ENCODE measurements around the gene QDPR. TPM values are rescaled to one million over a fixed set of nuclear protein-coding genes. Genes with fewer than 3 reads are reported as not detected.
"Not testable (repeated sequence)": the region's sequence is repeated elsewhere in the genome, so short reads cannot be mapped to it uniquely, and the experiment has no call there.

The QDPR gene
- total RNA-seq, 1 donor from 2014 or later = 32.7 TPM

DNA sequence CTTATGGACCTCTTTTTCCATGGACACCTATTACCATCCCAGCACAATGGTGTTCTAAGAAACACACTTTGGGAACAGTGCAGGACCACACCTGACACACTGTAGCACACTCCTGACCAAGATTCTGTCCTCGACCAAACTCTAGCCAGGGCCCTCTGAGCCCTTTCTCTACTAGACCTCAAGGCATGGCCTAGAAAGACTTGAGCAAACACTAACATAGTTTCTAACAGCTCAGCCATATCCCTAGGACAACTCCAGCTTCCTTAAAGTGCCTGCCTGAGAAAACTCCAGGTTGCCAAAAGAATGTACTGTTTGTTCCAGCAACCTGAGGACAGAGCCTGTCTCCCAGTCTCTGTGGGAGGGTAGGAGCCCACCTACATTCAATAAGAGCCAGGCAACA is 48.3 kb downstream of the QDPR start:
- Histone ChIP-seq H3K27ac (no peak overlapping the region), H3K27me3 (no peaks in the 10 kb centered on the region), H3K4me3 (no peak overlapping the region), H3K36me3 (no peaks in the 10 kb centered on the region), H3K9me3 (no peaks in the 10 kb centered on the region), H3K4me1 (no peaks in the 10 kb centered on the region)
- TF ChIP-seq, protein P1, sequence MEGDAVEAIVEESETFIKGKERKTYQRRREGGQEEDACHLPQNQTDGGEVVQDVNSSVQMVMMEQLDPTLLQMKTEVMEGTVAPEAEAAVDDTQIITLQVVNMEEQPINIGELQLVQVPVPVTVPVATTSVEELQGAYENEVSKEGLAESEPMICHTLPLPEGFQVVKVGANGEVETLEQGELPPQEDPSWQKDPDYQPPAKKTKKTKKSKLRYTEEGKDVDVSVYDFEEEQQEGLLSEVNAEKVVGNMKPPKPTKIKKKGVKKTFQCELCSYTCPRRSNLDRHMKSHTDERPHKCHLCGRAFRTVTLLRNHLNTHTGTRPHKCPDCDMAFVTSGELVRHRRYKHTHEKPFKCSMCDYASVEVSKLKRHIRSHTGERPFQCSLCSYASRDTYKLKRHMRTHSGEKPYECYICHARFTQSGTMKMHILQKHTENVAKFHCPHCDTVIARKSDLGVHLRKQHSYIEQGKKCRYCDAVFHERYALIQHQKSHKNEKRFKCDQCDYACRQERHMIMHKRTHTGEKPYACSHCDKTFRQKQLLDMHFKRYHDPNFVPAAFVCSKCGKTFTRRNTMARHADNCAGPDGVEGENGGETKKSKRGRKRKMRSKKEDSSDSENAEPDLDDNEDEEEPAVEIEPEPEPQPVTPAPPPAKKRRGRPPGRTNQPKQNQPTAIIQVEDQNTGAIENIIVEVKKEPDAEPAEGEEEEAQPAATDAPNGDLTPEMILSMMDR (IDR thresholded peaks at IDR 0.05) = no peak
- intact Hi-C loops (cut with DNase I) = no loop called here
- no peak for DNase-seq (ENCODE audit: low spot score in 2 of 2)

GRCh38 chr4:17450269-17450804 is 61.6 kb downstream of the QDPR start:
- no peak overlapping the region for H3K4me3 ChIP-seq
- DNase-seq (ENCODE audit: low spot score in 2 of 2) = no peak
- H3K9me3 ChIP-seq = no peaks in the 10 kb centered on the region
- TF ChIP-seq, protein P1 (IDR thresholded peaks at IDR 0.05) = no peak
- H3K4me1 ChIP-seq = peaks cover 0 to 8% of the 10 kb centered on the region in 2 donors
- intact Hi-C loops (cut with DNase I) = no loop called here
- no peaks in the 10 kb centered on the region for H3K27me3 ChIP-seq
- no peak overlapping the region for H3K27ac ChIP-seq
- no peaks in the 10 kb centered on the region for H3K36me3 ChIP-seq

DNA sequence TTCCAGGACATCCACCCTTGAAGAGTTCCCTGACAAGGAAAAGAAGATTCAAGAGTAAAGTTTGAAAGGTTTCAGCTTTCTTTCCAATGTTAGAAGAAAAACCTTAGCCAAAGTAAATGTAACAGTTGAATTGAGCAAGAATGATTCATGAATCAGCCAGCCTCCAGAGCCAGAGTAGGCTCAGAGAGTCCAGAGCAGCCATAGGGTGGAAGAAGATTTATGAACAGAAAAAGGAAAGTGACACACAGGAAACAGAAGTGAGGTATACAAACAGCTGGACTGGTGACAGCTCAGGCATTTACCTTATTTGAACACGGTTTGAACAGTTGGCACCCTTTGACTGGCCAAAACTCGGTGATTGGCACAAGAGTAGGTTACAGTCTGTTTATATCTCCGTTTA is 63.2 kb downstream of the QDPR start:
- Histone ChIP-seq H3K27ac (peak overlapping the region; percentile 68 to 71), H3K9me3 (peaks cover 0 to 6% of the 10 kb centered on the region in 2 donors), H3K36me3 (no peaks in the 10 kb centered on the region), H3K4me3 (no peak overlapping the region), H3K4me1 (peaks cover 0 to 8% of the 10 kb centered on the region in 2 donors), H3K27me3 (no peaks in the 10 kb centered on the region)
- DNase-seq (ENCODE audit: low spot score in 2 of 2) = no peak
- TF ChIP-seq, protein P1 (IDR thresholded peaks at IDR 0.05) = no peak
- intact Hi-C loops (cut with DNase I) = loop anchor here (5.0 to 10.0 kb wide), 4 partner anchors 124 to 1416 kb away; no protein-coding TSS in a partner anchor

GRCh38 chr4:17447675-17448298 is 64.1 kb downstream of the QDPR start:
- H3K27me3 ChIP-seq = no peaks in the 10 kb centered on the region
- no peak overlapping the region for H3K4me3 ChIP-seq
- H3K9me3 ChIP-seq = peaks cover 0 to 10% of the 10 kb centered on the region in 2 donors
- H3K36me3 ChIP-seq = no peaks in the 10 kb centered on the region
- no peak for DNase-seq (ENCODE audit: low spot score in 2 of 2)
- H3K27ac ChIP-seq = peak overlapping the region; percentile 68 to 71
- TF ChIP-seq, protein P1 (IDR thresholded peaks at IDR 0.05) = peak; percentile 35 to 59 (median 55)
- H3K4me1 ChIP-seq = peaks cover 0 to 8% of the 10 kb centered on the region in 2 donors
- intact Hi-C loops (cut with DNase I) = loop anchor here (2.0 to 10.0 kb wide), 5 partner anchors 101 to 1415 kb away; no protein-coding TSS in a partner anchor

DNA sequence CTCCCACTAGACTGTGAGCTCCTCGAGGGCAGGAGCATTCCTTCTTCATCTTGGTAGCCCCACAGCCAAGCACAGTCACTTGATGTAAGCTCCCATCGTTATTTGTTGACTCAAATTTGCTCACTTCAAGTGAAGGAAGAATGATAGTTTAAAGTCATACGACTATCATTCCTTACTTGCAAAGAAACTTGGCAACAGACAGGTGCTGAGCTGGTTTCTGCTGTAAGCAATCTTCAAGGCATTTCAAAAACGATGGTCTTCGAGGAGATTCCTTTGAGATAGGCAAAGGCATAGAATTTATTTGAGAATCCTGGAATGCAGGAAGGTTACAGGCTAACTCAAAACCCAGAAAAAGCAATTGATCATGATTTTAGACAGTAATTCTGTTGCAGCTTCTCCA is 64.8 kb downstream of the QDPR start:
- Histone ChIP-seq H3K27ac (no peak overlapping the region), H3K27me3 (no peaks in the 10 kb centered on the region), H3K36me3 (no peaks in the 10 kb centered on the region), H3K4me3 (no peak overlapping the region), H3K9me3 (peaks cover 0 to 10% of the 10 kb centered on the region in 2 donors), H3K4me1 (peaks cover 0 to 8% of the 10 kb centered on the region in 2 donors)
- DNase-seq (ENCODE audit: low spot score in 2 of 2) = no peak
- intact Hi-C loops (cut with DNase I) = loop anchor here (2.0 to 10.0 kb wide), 5 partner anchors 100 to 1415 kb away; no protein-coding TSS in a partner anchor
- TF ChIP-seq, protein P1 (IDR thresholded peaks at IDR 0.05) = no peak

GRCh38 chr4:17442477-17442876 is 69.4 kb downstream of the QDPR start:
- H3K4me1 ChIP-seq; H3K27ac ChIP-seq; H3K27me3 ChIP-seq; DNase-seq (ENCODE audit: low spot score in 2 of 2); H3K36me3 ChIP-seq; H3K4me3 ChIP-seq: not testable (repeated sequence)
- intact Hi-C loops (cut with DNase I) = loop anchor here (10.0 kb wide), 3 partner anchors 118 to 1158 kb away; no protein-coding TSS in a partner anchor
- H3K9me3 ChIP-seq = peaks cover 0 to 14% of the 10 kb centered on the region in 2 donors
